Calu3 (cell line): ENCODE results near the gene TMEM151B. TPM values are rescaled to one million over a fixed set of nuclear protein-coding genes. Genes with fewer than 3 reads are reported as not detected.

Experiments used
- BruUV-seq: library from RNA; stranded (reverse); fragments of 400-500 nt; replicated peaks from 2 replicates; lab custom pipeline; 2021; lab: Mats Ljungman, UMichigan
- CTCF ChIA-PET: fragments of 300-600 bp; sonication (Branson Sonifier 250); formaldehyde crosslinking; loops from one replicate; lab custom pipeline; 2022; ENCODE audit warnings: antibody characterized with exemption; lab: Charles Lee
- DNase-seq: peaks from one replicate; pipeline ENCODE4 v3.0.0; 2022
- H3K27ac Mint-ChIP-seq: one replicate; pipeline ENCODE4 v1.8.0; 2022; ENCODE audit warnings: mixed read lengths; ENCODE audit not compliant: unreplicated experiment
- H3K27me3 Mint-ChIP-seq: one replicate; pipeline ENCODE4 v1.8.0; 2022; ENCODE audit warnings: mixed read lengths; ENCODE audit not compliant: unreplicated experiment
- H3K36me3 Mint-ChIP-seq: one replicate; pipeline ENCODE4 v1.8.0; 2022; ENCODE audit warnings: mild to moderate bottlenecking, moderate library complexity, mixed read lengths; ENCODE audit not compliant: insufficient read depth, unreplicated experiment
- H3K4me1 Mint-ChIP-seq: one replicate; pipeline ENCODE4 v1.8.0; 2022; ENCODE audit warnings: mild to moderate bottlenecking, low read depth, mixed read lengths; ENCODE audit not compliant: unreplicated experiment
- H3K4me3 Mint-ChIP-seq: one replicate; pipeline ENCODE4 v1.8.0; 2022; ENCODE audit warnings: mild to moderate bottlenecking, low read depth, moderate library complexity, mixed read lengths; ENCODE audit not compliant: unreplicated experiment
- H3K9me3 Mint-ChIP-seq: one replicate; pipeline ENCODE4 v1.8.0; 2022; ENCODE audit warnings: low read depth, mixed read lengths; ENCODE audit not compliant: unreplicated experiment
- intact Hi-C: fragments of 100-400 bp; cut with micrococcal nuclease; formaldehyde crosslinking; loops from one replicate; pipeline ENCODE4 v1.10.0; 2022; ENCODE audit not compliant: unreplicated experiment
- total RNA-seq: library from RNA; stranded (reverse); gene quantifications from 2 replicates; pipeline ENCODE4 v1.2.3, GENCODE V29; 2022
- TF ChIP-seq, protein P1 (sequence below): fragments of 200-600 bp; IDR thresholded peaks from one replicate; pipeline ENCODE4 v1.8.0; 2022; ENCODE audit warnings: antibody characterized with exemption; ENCODE audit not compliant: unreplicated experiment

TMEM151B gene
- total RNA-seq, 1 experiment from 2014 or later = not detected

DNA sequence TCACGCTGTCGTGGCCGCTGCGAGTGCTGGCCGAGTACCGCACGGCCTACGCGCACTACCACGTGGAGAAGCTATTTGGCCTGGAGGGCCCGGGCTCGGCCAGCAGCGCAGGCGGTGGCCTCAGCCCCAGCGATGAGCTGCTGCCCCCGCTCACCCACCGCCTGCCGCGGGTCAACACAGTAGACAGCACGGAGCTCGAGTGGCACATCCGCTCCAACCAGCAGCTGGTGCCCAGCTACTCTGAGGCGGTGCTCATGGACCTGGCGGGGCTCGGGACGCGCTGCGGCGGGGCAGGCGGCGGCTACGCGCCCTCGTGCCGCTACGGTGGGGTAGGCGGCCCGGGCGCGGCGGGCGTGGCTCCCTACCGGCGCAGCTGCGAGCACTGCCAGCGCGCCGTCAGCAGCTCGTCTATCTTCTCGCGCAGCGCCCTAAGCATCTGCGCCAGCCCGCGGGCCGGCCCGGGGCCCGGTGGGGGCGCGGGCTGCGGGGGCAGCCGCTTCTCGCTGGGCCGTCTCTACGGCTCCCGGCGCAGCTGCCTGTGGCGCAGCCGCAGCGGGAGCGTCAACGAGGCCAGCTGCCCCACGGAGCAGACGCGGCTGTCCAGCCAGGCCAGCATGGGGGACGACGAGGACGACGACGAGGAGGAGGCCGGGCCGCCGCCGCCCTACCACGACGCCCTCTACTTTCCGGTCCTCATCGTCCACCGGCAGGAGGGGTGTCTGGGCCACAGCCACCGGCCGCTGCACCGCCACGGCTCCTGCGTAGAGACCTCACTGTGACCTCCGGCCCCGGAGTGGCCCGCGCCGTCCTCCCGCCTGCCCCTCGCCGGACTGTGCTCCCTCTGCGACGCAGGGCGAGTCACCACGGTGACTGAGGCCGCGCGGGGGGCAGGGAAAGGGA, 5.7 kb downstream of the TMEM151B start:
- Mint-ChIP-seq H3K4me1 (peaks cover 9% of the 10 kb centered on the region), H3K27ac (no peak overlapping the region), H3K9me3 (no peaks in the 10 kb centered on the region), H3K27me3 (peaks cover 88% of the 10 kb centered on the region), H3K36me3 (no peaks in the 10 kb centered on the region), H3K4me3 (no peak overlapping the region)
- no TSS peak for BruUV-seq
- TF ChIP-seq, protein P1, sequence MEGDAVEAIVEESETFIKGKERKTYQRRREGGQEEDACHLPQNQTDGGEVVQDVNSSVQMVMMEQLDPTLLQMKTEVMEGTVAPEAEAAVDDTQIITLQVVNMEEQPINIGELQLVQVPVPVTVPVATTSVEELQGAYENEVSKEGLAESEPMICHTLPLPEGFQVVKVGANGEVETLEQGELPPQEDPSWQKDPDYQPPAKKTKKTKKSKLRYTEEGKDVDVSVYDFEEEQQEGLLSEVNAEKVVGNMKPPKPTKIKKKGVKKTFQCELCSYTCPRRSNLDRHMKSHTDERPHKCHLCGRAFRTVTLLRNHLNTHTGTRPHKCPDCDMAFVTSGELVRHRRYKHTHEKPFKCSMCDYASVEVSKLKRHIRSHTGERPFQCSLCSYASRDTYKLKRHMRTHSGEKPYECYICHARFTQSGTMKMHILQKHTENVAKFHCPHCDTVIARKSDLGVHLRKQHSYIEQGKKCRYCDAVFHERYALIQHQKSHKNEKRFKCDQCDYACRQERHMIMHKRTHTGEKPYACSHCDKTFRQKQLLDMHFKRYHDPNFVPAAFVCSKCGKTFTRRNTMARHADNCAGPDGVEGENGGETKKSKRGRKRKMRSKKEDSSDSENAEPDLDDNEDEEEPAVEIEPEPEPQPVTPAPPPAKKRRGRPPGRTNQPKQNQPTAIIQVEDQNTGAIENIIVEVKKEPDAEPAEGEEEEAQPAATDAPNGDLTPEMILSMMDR = no peak
- intact Hi-C loops = no loop called here
- CTCF ChIA-PET = interaction anchor here (0.7 to 0.8 kb wide), 2 partner anchors 9 to 29 kb away, joined by 3 read pairs; no protein-coding TSS in a partner anchor
- no peak for DNase-seq

DNA sequence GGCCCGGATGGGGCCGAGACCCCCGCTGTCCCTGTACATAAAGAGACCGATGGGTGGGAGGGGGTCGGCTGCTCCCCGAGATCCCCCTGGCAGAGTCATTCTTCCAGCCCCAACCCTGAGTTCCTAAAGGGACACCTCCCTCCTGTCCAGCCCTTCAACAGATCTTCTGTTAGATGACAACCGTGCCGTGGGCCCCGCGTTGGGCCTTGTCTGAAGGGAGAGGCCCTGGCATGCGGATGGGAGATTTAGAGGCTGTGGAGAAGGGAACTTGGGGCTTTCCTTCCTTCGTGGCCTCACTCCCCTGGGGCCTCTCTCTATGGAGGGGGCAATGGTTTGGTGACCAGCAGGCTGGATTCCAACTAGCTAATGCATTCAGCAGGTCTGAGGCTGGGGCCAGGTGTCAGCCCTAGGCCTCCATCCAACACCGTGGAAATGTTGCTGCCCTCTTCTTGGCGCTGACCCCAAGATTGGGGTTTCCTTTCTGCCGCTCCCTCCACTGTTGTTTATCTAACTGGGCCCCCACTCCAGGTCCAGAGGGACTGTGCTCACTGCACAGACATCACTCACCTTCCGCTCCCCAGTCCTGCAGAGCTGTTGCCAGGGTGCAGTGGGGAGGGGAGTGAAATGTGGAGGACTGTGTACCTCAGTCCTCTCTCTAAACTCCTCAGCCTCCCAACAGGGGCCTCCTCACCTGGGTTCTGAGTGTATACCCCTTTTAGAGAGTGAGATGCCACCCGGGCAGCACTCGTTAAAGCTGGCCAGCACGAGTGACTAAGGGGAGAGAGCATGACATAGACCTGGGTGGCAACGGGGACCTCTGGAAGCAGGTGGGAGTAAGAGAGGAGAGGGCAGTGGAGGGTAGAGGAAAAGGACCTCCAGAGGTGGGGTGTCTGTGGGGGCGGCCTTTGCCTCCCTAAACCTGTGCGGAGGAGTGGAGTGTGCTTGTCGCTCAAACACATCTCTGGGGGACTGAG, 6.7 kb downstream of the TMEM151B start:
- BruUV-seq = no TSS peak
- Mint-ChIP-seq H3K27ac (no peak overlapping the region), H3K4me1 (peaks cover 9% of the 10 kb centered on the region), H3K4me3 (no peak overlapping the region), H3K36me3 (no peaks in the 10 kb centered on the region), H3K9me3 (no peaks in the 10 kb centered on the region), H3K27me3 (peaks cover 85% of the 10 kb centered on the region)
- intact Hi-C loops = no loop called here
- no peak for DNase-seq
- TF ChIP-seq, protein P1 = no peak
- CTCF ChIA-PET = interaction anchor here (0.8 to 1.2 kb wide), 2 partner anchors 13 to 15 kb away, joined by 3 read pairs; no protein-coding TSS in a partner anchor

DNA sequence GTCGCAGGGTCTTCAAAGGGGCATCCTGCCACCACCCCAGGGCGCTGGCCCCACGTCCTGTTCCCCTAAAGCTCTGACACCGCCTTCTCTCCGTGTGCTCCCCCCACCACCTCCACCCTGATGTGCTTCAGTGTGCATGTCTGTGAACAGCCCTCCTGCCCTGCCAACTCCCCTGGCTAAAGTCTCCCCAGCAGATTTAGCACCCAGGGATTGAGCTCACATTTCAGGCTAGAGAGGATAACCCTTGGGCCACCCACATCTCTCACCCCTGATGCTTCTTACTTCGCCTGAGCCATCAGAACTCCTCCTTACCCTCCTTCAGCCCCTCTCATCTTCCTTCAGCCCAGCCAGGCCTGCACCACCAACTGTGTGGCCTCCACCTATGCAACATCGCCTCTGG, 7.5 kb downstream of the TMEM151B start:
- no peak for DNase-seq
- Mint-ChIP-seq H3K4me3 (no peak overlapping the region), H3K36me3 (no peaks in the 10 kb centered on the region), H3K4me1 (peaks cover 9% of the 10 kb centered on the region), H3K27me3 (peaks cover 85% of the 10 kb centered on the region), H3K9me3 (no peaks in the 10 kb centered on the region), H3K27ac (no peak overlapping the region)
- intact Hi-C loops = no loop called here
- TF ChIP-seq, protein P1 = no peak
- CTCF ChIA-PET = interaction anchor here (0.8 to 1.2 kb wide), 2 partner anchors 13 to 15 kb away, joined by 3 read pairs; no protein-coding TSS in a partner anchor
- BruUV-seq = no TSS peak

DNA sequence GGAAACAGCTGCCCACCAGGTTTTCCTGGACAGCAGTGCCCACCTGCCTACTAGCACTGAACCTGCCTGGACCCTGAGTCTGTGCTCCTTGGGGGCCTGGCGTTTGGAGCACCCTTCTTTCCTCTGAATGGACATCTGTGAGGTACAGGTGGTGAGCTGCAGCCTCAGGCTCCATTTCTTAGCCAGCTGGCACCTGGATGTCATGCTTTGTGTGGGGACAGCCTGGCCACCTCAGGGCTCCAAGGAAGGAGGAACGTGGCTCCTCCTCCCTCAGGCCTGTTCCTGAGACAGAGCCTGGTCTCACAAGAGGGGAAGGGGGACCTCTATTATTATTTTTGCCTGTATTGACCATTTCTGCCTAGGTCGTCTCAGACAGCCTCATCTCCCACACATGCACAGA, 8.1 kb downstream of the TMEM151B start:
- Mint-ChIP-seq H3K9me3 (no peaks in the 10 kb centered on the region), H3K4me1 (peaks cover 9% of the 10 kb centered on the region), H3K4me3 (no peak overlapping the region), H3K27ac (no peak overlapping the region), H3K27me3 (peaks cover 85% of the 10 kb centered on the region), H3K36me3 (no peaks in the 10 kb centered on the region)
- TF ChIP-seq, protein P1 = no peak
- no TSS peak for BruUV-seq
- no peak for DNase-seq
- CTCF ChIA-PET = interaction anchor here (1.2 kb wide), 1 partner anchor 14 kb away, joined by 3 read pairs; no protein-coding TSS in a partner anchor
- intact Hi-C loops = no loop called here
